ENCODE results near the gene MRPL24.

The MRPL24 gene

DNA sequence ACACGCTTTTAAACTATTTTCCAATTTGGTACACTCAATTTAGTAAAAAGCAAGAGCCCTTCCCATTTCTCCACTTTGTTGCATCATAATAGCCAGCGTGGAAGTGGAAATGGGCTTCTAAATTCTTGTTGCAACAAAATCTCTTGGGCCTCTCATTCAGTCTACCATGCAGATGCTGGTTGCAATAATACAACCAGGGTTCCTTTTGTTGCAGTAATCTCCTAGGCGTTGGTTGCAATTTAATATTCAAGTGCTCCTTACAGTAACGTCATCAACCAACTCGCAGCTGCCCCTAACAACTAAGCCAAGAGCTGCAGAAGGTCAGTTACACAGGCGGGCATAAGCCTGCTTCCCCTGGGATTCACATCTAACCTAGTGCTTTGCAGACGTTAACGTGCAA lies 13.3 kb upstream of the MRPL24 start:
- H2AFZ ChIP-seq (ENCODE audit: low read length), result no peak overlapping the region
- H3F3A ChIP-seq (ENCODE audit: insufficient read depth, low read length), result peaks cover 15% of the 10 kb centered on the region; the same call in 1 of the 2 replicates
- no peak overlapping the region for H3K4me2 ChIP-seq (ENCODE audit: low read depth, low read length)
- no peaks in the 10 kb centered on the region for H3K9me2 ChIP-seq (replicated peaks; ENCODE audit: insufficient read depth, low read length)
- no peak overlapping the region for H3K27ac ChIP-seq (ENCODE audit: low read length)
- TF ChIP-seq EZH2 (optimal IDR thresholded peaks at IDR 0.05; ENCODE audit: low read depth, low read length) (no peak), EZH2phosphoT487 (IDR thresholded peaks at IDR 0.05; ENCODE audit: low read length) (no peak)
- TF ChIP-seq, protein P1, sequence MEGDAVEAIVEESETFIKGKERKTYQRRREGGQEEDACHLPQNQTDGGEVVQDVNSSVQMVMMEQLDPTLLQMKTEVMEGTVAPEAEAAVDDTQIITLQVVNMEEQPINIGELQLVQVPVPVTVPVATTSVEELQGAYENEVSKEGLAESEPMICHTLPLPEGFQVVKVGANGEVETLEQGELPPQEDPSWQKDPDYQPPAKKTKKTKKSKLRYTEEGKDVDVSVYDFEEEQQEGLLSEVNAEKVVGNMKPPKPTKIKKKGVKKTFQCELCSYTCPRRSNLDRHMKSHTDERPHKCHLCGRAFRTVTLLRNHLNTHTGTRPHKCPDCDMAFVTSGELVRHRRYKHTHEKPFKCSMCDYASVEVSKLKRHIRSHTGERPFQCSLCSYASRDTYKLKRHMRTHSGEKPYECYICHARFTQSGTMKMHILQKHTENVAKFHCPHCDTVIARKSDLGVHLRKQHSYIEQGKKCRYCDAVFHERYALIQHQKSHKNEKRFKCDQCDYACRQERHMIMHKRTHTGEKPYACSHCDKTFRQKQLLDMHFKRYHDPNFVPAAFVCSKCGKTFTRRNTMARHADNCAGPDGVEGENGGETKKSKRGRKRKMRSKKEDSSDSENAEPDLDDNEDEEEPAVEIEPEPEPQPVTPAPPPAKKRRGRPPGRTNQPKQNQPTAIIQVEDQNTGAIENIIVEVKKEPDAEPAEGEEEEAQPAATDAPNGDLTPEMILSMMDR (IDR thresholded peaks at IDR 0.05; ENCODE audit: low read length), result no peak
- no peak overlapping the region for H3K4me3 ChIP-seq (ENCODE audit: low read length)
- H3K36me3 ChIP-seq (replicated peaks; ENCODE audit: insufficient read depth, low read length), result no peaks in the 10 kb centered on the region
- peaks cover 37% of the 10 kb centered on the region for H3K79me2 ChIP-seq (ENCODE audit: low read length)
- no peak for DNase-seq
- H3K27me3 ChIP-seq (replicated peaks; ENCODE audit: insufficient read depth, low read length), result no peaks in the 10 kb centered on the region
- H3K9me3 ChIP-seq (replicated peaks; ENCODE audit: insufficient read depth, low read length), result no peaks in the 10 kb centered on the region
- no peaks in the 10 kb centered on the region for H4K20me1 ChIP-seq (ENCODE audit: insufficient read depth, low read length)
- H3K9ac ChIP-seq (ENCODE audit: low read length), result no peak overlapping the region
- H3K4me1 ChIP-seq (ENCODE audit: low read length), result peaks cover 11% of the 10 kb centered on the region

- H3K4me1 ChIP-seq (ENCODE audit: low read length), result peaks cover 23% of the 10 kb centered on the region
- H3K9ac ChIP-seq (ENCODE audit: low read length), result peak overlapping the region; percentile 85; the same call in 1 of the 2 replicates
- no peaks in the 10 kb centered on the region for H3K9me2 ChIP-seq (replicated peaks; ENCODE audit: insufficient read depth, low read length)
- no peaks in the 10 kb centered on the region for H4K20me1 ChIP-seq (ENCODE audit: insufficient read depth, low read length)
- no peak for TF ChIP-seq EZH2 (optimal IDR thresholded peaks at IDR 0.05; ENCODE audit: low read depth, low read length)
- TF ChIP-seq, protein P1 (IDR thresholded peaks at IDR 0.05; ENCODE audit: low read length), result no peak
- TF ChIP-seq EZH2phosphoT487 (IDR thresholded peaks at IDR 0.05; ENCODE audit: low read length), result no peak
- no peak for DNase-seq
- no peak overlapping the region for H2AFZ ChIP-seq (ENCODE audit: low read length)
- peak overlapping the region; percentile 94 for H3K4me3 ChIP-seq (ENCODE audit: low read length)
- no peaks in the 10 kb centered on the region for H3K36me3 ChIP-seq (replicated peaks; ENCODE audit: insufficient read depth, low read length)
- H3K27me3 ChIP-seq (replicated peaks; ENCODE audit: insufficient read depth, low read length), result no peaks in the 10 kb centered on the region
- H3K9me3 ChIP-seq (replicated peaks; ENCODE audit: insufficient read depth, low read length), result no peaks in the 10 kb centered on the region
- peaks cover 50% of the 10 kb centered on the region for H3K79me2 ChIP-seq (ENCODE audit: low read length)
- H3K4me2 ChIP-seq (ENCODE audit: low read depth, low read length), result peak overlapping the region; percentile 87
- no peak overlapping the region for H3K27ac ChIP-seq (ENCODE audit: low read length)
- peaks cover 26% of the 10 kb centered on the region for H3F3A ChIP-seq (ENCODE audit: insufficient read depth, low read length)
Measured at GRCh38 chr1:156752843-156753482, 12.1 kb upstream of the MRPL24 start.

DNA sequence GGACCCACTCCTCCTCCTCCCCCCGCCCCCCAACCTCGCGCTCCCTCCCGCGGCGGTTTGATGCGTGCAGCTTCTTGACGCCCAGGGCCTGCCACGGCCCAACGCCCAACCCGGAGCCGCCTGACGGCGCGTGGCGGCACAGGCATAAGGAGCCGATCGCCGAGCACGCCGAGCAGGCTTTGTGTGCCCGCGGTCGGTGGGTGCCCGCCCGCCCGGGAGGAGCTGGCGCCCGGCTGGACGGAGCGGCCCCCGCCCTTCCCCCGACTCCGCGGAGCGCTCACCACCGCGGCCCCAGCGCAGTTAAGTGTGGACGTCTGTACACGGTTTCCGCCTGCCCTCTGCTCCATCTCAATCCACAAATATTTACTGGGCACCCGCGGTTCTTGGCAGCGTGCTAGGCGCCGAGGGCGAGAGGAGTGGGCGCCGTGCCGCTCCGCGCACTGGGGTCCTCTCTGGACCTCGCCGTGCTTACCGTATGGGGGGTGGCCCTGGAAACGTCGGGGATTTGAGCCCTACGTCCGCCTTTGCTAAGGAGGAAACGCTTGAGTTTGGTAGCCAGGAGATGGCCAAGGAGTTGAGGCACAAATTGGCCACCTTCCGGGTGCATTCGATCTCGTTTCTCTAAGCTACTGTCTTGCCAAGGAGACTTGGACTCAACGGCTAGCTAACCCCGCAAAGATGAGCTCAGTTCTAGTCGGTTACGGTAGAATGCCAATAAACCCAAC lies 11.0 kb upstream of the MRPL24 start:
- TF ChIP-seq EZH2phosphoT487 (IDR thresholded peaks at IDR 0.05; ENCODE audit: low read length) (no peak), EZH2 (optimal IDR thresholded peaks at IDR 0.05; ENCODE audit: low read depth, low read length) (no peak)
- TF ChIP-seq, protein P1 (IDR thresholded peaks at IDR 0.05; ENCODE audit: low read length), result no peak
- DNase-seq, result peak; percentile 99
- no peaks in the 10 kb centered on the region for H3K9me2 ChIP-seq (replicated peaks; ENCODE audit: insufficient read depth, low read length)
- H3K79me2 ChIP-seq (ENCODE audit: low read length), result peaks cover 60% of the 10 kb centered on the region
- peak overlapping the region; percentile 87 for H3K4me2 ChIP-seq (ENCODE audit: low read depth, low read length)
- peak overlapping the region; percentile 85 for H3K9ac ChIP-seq (ENCODE audit: low read length)
- no peaks in the 10 kb centered on the region for H3K36me3 ChIP-seq (replicated peaks; ENCODE audit: insufficient read depth, low read length)
- no peaks in the 10 kb centered on the region for H4K20me1 ChIP-seq (ENCODE audit: insufficient read depth, low read length)
- H3K27ac ChIP-seq (ENCODE audit: low read length), result peak overlapping the region; percentile 47; the same call in 1 of the 2 replicates
- peak overlapping the region; percentile 91 for H2AFZ ChIP-seq (ENCODE audit: low read length)
- no peaks in the 10 kb centered on the region for H3K27me3 ChIP-seq (replicated peaks; ENCODE audit: insufficient read depth, low read length)
- peaks cover 32% of the 10 kb centered on the region for H3K4me1 ChIP-seq (ENCODE audit: low read length)
- H3K4me3 ChIP-seq (ENCODE audit: low read length), result peak overlapping the region; percentile 94
- no peaks in the 10 kb centered on the region for H3K9me3 ChIP-seq (replicated peaks; ENCODE audit: insufficient read depth, low read length)
- H3F3A ChIP-seq (ENCODE audit: insufficient read depth, low read length), result peaks cover 32% of the 10 kb centered on the region

All from MM.1S (cell line).